Measurements from ENCODE around the gene SLC22A23.

Gene SLC22A23

DNA sequence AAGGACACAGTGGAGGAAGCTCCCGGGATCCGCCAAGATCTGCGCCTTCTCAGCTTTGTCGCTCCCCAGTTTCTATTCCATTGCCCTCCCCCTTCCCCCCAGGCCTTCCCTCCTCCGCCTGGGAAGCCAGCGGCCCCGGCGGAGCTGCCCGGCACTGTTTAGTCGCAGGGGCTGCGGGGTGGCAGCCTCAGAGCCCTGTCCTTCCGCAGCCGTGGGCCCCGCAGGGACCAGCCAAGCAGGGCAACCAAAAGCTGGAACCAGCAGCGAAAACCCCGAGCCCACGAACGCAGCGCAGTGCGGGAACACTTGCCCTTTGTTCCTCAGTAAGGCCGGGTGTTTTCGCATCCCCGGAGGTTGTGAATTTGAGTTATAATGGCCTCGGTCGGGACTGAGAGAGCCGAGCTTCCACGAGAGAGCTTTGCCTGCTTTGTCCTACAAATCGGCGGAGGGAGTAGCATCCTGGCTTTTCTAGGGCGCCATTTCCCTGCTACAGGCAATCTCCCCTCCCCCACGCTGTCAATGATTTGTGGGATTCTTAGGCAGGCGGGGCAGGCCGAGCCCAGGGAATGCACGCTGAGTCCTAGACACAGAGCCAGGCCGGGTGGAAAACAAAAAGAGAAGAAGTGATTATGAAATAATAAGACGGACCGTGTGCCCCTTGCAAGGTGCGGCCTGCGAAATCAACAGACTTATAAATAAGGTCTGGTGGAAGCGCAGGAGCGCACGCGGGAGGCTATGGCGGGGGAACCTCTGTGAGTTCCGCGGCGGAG lies 225.4 kb downstream of the SLC22A23 start:
- no peaks in the 10 kb centered on the region for H3K36me3 ChIP-seq
- peak overlapping the region in 5 of 11 experiments; percentile 7 to 65 (median 29); a peak in 6 of 22 replicates for H3K4me2 ChIP-seq
- peaks cover 0 to 55% (median 42%) of the 10 kb centered on the region in 11 experiments; a peak in 17 of 22 replicates for H4K20me1 ChIP-seq
- no peak overlapping the region for H3K4me3 ChIP-seq
- no peak for TF ChIP-seq Cebpa-rat (IDR thresholded peaks at IDR 0.05)
- no peaks in the 10 kb centered on the region; a peak in 1 of 22 replicates for H3K9me3 ChIP-seq (replicated peaks in 1 of 11)
- peaks cover 30 to 60% (median 46%) of the 10 kb centered on the region in 10 experiments for H3K4me1 ChIP-seq
- H3K9ac ChIP-seq = no peak overlapping the region
- H3K27ac ChIP-seq = no peak overlapping the region
- H3K27me3 ChIP-seq = peaks cover 72 to 99% (median 94%) of the 10 kb centered on the region in 11 experiments

DNA sequence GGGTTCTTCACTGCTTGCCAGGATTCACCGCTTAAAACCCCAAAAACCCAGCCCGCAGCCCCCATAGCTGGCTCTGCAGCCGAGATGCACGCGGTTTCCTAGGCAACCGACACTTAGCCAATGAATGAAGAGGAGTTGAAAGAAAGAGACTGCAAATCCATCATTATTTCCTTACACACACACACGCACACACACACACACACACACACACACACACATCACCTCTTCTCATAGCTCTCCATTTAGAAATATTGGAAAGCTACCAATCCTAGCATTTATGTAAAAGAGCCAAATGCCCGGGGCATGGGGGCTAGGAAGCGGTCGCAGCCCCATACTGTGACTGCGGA lies 226.0 kb downstream of the SLC22A23 start:
- Histone ChIP-seq H3K9ac (no peak overlapping the region), H3K4me2 (peak overlapping the region in 2 of 11 experiments; percentile 29 to 65; a peak in 3 of 22 replicates), H3K27ac (no peak overlapping the region)

DNA sequence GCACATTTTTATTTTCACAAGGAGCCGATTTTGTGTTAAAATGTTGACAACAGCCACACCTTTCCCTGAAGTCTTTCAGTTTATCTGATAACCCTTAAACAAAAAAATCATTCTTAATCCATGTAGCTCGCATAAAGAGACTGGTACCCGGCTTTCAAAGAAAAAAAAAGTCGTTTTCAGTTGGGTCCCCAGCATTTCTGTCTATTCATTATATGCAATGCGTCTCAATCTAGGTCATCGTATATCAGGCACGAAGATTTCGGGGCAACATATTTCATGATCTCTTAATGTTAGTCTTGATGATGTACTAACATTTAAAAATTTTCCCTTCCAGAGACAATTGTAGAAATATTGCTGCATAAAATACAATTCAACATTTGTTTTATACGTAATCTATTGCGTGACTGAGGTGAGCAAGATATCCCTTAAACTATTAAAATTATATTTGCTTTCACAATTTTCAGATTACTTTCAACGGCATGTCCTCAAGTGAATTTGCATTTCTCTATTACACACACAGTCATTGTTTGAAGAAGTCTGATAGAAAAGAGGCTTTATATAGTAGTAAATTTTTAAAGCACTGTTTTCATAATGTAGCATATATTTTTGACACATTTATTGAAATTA lies 226.5 kb downstream of the SLC22A23 start:
- Histone ChIP-seq H3K9ac (no peak overlapping the region), H3K9me3 (replicated peaks in 1 of 11) (no peaks in the 10 kb centered on the region; a peak in 1 of 22 replicates), H3K4me2 (no peak overlapping the region; a peak in 1 of 22 replicates), H3K36me3 (no peaks in the 10 kb centered on the region), H3K27me3 (peaks cover 80 to 99% (median 94%) of the 10 kb centered on the region in 11 experiments), H3K4me3 (0 out of 20 replicates have a peak overlapping the region, but pooled peaks of 1 of the 10 experiments have one; percentile 39), H4K20me1 (peaks cover 0 to 60% (median 42%) of the 10 kb centered on the region in 11 experiments; a peak in 17 of 22 replicates), H3K4me1 (peaks cover 29 to 49% (median 37%) of the 10 kb centered on the region in 10 experiments), H3K27ac (no peak overlapping the region)
- TF ChIP-seq Cebpa-rat (IDR thresholded peaks at IDR 0.05) = no peak

More for the DNA sequence above, 226.0 kb downstream of the SLC22A23 start:
- no peak for TF ChIP-seq Cebpa-rat (IDR thresholded peaks at IDR 0.05)
- Histone ChIP-seq H3K4me1 (peaks cover 30 to 54% (median 41%) of the 10 kb centered on the region in 10 experiments), H3K27me3 (peaks cover 77 to 99% (median 94%) of the 10 kb centered on the region in 11 experiments), H4K20me1 (peaks cover 0 to 60% (median 42%) of the 10 kb centered on the region in 11 experiments; a peak in 17 of 22 replicates), H3K9me3 (replicated peaks in 1 of 11) (no peaks in the 10 kb centered on the region; a peak in 1 of 22 replicates), H3K4me3 (no peak overlapping the region), H3K36me3 (no peaks in the 10 kb centered on the region)

DNA sequence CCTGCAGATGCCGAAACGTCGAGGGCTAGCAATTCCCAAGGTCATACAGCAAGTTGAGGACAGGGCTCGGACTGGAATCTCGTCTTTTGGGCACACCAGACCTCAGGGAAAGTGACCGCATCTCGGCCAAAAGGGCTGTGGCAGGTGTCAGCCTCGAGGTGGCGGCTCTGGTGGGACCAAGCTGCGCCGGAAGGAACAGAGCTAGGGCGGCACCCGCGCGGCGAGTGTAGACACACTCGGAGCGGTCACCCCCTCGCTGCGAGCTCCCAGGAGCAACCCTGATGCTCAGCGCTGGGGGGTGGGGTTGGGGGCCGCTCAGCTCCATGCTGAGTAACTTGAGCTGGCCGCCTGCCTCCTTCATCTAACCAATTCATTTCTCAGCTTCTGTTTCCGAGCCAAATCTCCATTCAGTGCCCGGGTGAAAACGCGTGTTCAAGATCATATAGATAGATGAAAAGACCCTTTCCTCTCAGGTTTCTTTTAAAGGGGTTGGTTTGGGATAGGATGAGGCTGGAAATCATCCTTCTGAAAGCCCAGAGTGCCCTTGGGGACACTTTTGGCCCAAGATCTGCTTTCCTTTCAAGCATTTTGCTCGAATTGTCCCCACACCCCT lies 227.2 kb downstream of the SLC22A23 start:
- Histone ChIP-seq H3K27me3 (peaks cover 80 to 92% (median 91%) of the 10 kb centered on the region in 11 experiments), H3K9ac (no peak overlapping the region), H3K4me1 (peaks cover 27 to 42% (median 34%) of the 10 kb centered on the region in 10 experiments), H3K36me3 (no peaks in the 10 kb centered on the region), H3K9me3 (replicated peaks in 1 of 11) (no peaks in the 10 kb centered on the region; a peak in 1 of 22 replicates), H4K20me1 (peaks cover 0 to 60% (median 42%) of the 10 kb centered on the region in 11 experiments; a peak in 17 of 22 replicates), H3K4me2 (peak overlapping the region; percentile 24 to 82 (median 50)), H3K4me3 (peak overlapping the region in 6 of 10 experiments; percentile 16 to 39 (median 35); a peak in 7 of 20 replicates), H3K27ac (no peak overlapping the region)
- no peak for TF ChIP-seq Cebpa-rat (IDR thresholded peaks at IDR 0.05)

DNA sequence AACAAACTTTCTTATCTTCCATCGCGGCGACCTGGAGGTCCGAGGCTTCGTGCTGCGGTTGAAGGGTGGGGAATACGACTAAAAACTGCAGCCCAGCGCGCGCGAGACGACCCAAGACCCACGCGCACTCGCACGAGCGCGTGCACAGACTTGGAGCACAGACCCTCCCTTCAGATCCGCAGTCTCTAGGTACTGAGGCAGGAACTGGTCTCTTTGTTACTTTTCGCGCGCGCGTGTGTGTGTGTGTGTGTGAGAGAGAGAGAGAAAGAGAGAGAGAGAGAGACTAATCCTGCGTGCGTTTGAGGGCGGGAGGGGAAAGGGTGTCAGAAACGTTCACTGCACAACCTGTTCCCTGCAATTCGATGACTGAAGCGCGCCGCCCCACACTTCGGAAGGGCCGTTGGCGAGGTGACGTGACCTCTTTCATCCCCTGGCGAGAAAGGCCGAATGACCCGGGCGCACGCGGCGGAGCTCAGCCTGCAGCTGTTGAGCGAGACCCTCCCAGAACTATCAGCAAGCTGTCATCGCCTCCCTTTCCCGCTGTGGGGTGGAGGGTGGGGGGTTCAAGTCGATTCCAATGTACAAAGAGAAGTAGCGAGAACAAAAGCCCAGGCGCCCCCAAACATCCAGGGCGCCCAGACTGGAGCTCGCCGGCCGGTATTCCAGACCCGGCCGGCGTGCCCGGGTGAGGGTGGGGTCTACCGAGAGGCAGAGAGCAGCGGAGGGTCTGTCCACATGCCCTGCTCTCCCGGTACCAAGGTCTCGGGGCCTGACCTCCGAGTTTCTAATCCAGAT lies 227.9 kb downstream of the SLC22A23 start:
- Histone ChIP-seq H3K27me3 (peaks cover 80 to 92% (median 90%) of the 10 kb centered on the region in 11 experiments), H3K4me3 (peak overlapping the region in 6 of 10 experiments; percentile 16 to 39 (median 35); a peak in 9 of 20 replicates), H3K36me3 (no peaks in the 10 kb centered on the region), H3K27ac (no peak overlapping the region), H3K4me1 (peaks cover 27 to 41% (median 33%) of the 10 kb centered on the region in 10 experiments), H3K9ac (no peak overlapping the region), H3K4me2 (peak overlapping the region; percentile 24 to 82 (median 50)), H4K20me1 (peaks cover 0 to 60% (median 42%) of the 10 kb centered on the region in 11 experiments; a peak in 17 of 22 replicates), H3K9me3 (replicated peaks in 1 of 11) (no peaks in the 10 kb centered on the region; a peak in 1 of 22 replicates)
- TF ChIP-seq Cebpa-rat (IDR thresholded peaks at IDR 0.05) = no peak

DNA sequence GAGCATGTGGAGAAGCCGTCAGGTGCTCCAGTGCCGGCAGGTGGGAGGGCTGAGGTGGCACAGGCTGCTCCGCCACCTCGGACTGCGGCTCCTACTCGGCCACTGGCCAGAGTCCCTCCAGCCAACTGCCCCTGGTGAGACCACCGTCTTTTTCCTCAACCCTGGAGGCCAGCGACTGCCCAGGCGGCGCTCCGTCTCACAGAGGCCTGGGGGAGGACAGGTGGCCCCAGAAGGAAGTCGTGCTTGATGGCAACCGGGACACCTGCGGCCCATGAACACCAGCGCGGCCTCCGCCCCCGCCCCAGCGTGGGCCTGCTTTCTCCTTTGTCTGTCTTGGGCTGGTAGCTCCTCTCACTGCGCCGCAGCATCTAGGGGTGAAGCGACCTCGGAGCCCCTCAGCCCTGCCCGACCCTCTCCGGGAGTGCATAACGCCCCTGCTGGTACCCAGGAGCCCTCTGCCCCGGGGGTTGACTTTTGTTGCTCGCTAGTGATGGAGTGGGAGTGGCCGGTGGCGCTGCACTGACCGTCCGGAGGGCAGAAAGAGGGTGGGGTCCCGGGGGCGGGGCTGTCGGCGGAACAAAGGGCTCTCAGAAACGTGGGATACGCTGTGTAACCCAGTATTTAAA lies 228.7 kb downstream of the SLC22A23 start:
- H4K20me1 ChIP-seq = peaks cover 0 to 60% (median 42%) of the 10 kb centered on the region in 11 experiments; a peak in 17 of 22 replicates
- peaks cover 76 to 91% (median 85%) of the 10 kb centered on the region in 11 experiments for H3K27me3 ChIP-seq
- H3K27ac ChIP-seq = no peak overlapping the region
- H3K4me2 ChIP-seq = peak overlapping the region; percentile 75 to 96 (median 92)
- no peak overlapping the region for H3K9ac ChIP-seq
- H3K9me3 ChIP-seq (replicated peaks in 1 of 11) = no peaks in the 10 kb centered on the region; a peak in 1 of 22 replicates
- H3K36me3 ChIP-seq = no peaks in the 10 kb centered on the region
- H3K4me1 ChIP-seq = peaks cover 27 to 41% (median 33%) of the 10 kb centered on the region in 10 experiments
- no peak for TF ChIP-seq Cebpa-rat (IDR thresholded peaks at IDR 0.05)
- H3K4me3 ChIP-seq = peak overlapping the region in 7 of 10 experiments; percentile 47 to 66 (median 54); a peak in 13 of 20 replicates

DNA sequence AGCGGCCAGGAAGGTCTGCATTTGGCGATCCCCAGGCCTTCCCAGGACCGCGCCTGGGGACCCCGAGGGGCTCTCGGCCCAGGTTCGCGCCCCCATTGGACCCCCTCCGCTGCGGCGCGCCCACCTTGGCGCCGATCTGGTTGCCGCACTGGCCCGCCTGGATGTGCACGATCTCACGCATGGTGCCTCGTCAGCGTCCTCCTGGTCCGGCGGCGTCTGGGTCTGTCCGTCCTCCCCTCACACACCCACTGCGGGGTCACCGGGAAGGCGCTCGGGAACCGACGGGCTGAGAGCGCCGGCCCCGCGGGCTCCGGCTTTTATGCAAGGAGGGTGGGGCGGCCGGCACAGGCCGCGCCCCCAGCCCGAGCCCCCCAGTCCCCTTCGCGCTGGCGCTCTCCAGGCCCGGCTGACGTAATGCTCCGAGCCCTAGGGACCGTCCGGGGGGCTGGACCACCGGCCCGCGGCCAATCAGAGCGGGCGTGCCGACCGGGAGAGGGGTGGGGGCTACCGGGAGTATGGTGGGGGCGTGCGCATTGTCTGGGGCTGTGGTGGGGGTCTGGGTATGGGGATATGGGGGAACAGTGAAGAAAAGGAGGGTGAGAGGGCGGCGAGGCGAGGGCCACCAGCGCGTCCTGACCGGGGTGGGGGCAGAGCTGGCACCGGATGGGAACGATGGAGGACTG lies 229.3 kb downstream of the SLC22A23 start, which contains the start of gene TUBB2B:
Gene TUBB2B, minus strand, starts transcription at position 291 of the 683 bp plus-strand sequence. Its CDS starts 110 bp downstream, at position 181.
- H3K27ac ChIP-seq = no peak within 1 kb of the TSS
- peak within 1 kb of the TSS in 9 of 11 experiments; percentile 5 to 42 (median 18); a peak in 9 of 22 replicates for H3K9ac ChIP-seq
- H3K4me3 ChIP-seq = peak within 1 kb of the TSS; percentile 45 to 66 (median 54)
- peak within 1 kb of the TSS; percentile 75 to 96 (median 92) for H3K4me2 ChIP-seq
- TF ChIP-seq Cebpa-rat (IDR thresholded peaks at IDR 0.05) = no peak
- H3K9me3 ChIP-seq (replicated peaks in 1 of 11) = no peaks in the 10 kb centered on the region; a peak in 1 of 22 replicates
- peaks cover 0 to 58% (median 42%) of the 10 kb centered on the region in 11 experiments; a peak in 17 of 22 replicates for H4K20me1 ChIP-seq
- peaks cover 69 to 85% (median 79%) of the 10 kb centered on the region in 11 experiments for H3K27me3 ChIP-seq
- H3K4me1 ChIP-seq = peaks cover 27 to 41% (median 33%) of the 10 kb centered on the region in 10 experiments
- no peaks in the 10 kb centered on the region for H3K36me3 ChIP-seq

Measured in BLaER1 treated with 17β-estradiol and CSF1 and Interleukin-3, amounts not matched to agents 10 nM and 100 nM (cell line).